HFFc6 (cell line): Measurements from ENCODE around the gene SH2D2A. TPM values are rescaled to one million over a fixed set of nuclear protein-coding genes. Genes with fewer than 3 reads are reported as not detected.

Experiments
- DNase-seq: peaks from one replicate; pipeline ENCODE4 v3.0.0-alpha.2; 2018
- H3K27ac Mint-ChIP-seq: 2 replicates; pipeline ENCODE4 v1.8.0; 2020; ENCODE audit warnings: mild to moderate bottlenecking, mixed read lengths
- H3K27me3 Mint-ChIP-seq: 2 replicates; pipeline ENCODE4 v1.8.0; 2021; ENCODE audit warnings: mild to moderate bottlenecking, moderate library complexity, mixed read lengths; ENCODE audit not compliant: insufficient read depth
- H3K36me3 Mint-ChIP-seq: 2 replicates; pipeline ENCODE4 v1.8.0; 2021; ENCODE audit warnings: low read depth, mixed read lengths
- H3K4me1 Mint-ChIP-seq: 2 replicates; pipeline ENCODE4 v1.8.0; 2020; ENCODE audit warnings: low read depth, mixed read lengths
- H3K4me3 Mint-ChIP-seq: 2 replicates; pipeline ENCODE4 v1.8.0; 2020; ENCODE audit warnings: mild to moderate bottlenecking, moderate library complexity, mixed read lengths
- H3K9me3 Mint-ChIP-seq: 2 replicates; pipeline ENCODE4 v1.8.0; 2020; ENCODE audit warnings: mild to moderate bottlenecking, mixed read lengths
- CTCF ChIP-seq: fragments of 200-600 bp; sonication (generic); IDR thresholded peaks from 2 replicates; pipeline ENCODE4 v1.5.0; 2021; ENCODE audit warnings: antibody characterized with exemption, mild to moderate bottlenecking
- total RNA-seq, 6 experiments: library from RNA; stranded (reverse); fragmentation: NEBNext Ultra II Directional; extraction: Animal tissue kit (Norgen Biotek cat#: 25700); gene quantifications; 2 replicates in 1 of 6; 3 replicates in 5 of 6; pipeline ENCODE4 v1.2.3, GENCODE V29; 2021

Gene SH2D2A
- total RNA-seq, 6 experiments from 2014 or later = 0.09 to 0.17 TPM; not detected in 4

GRCh38 chr1:156772222-156772621, 44.4 kb downstream of the SH2D2A start:
- peaks cover 70% of the 10 kb centered on the region for H3K4me1 Mint-ChIP-seq
- H3K27me3 Mint-ChIP-seq = peaks cover 4% of the 10 kb centered on the region; the same call in 1 of the 2 replicates
- H3K27ac Mint-ChIP-seq = no peak overlapping the region
- TF ChIP-seq CTCF = peak; percentile 48
- H3K36me3 Mint-ChIP-seq = peaks cover 32% of the 10 kb centered on the region
- DNase-seq = no peak
- H3K9me3 Mint-ChIP-seq = no peaks in the 10 kb centered on the region
- no peak overlapping the region for H3K4me3 Mint-ChIP-seq

- Mint-ChIP-seq H3K27ac (no peak overlapping the region), H3K27me3 (peaks cover 4% of the 10 kb centered on the region; the same call in 1 of the 2 replicates), H3K4me1 (peaks cover 61% of the 10 kb centered on the region), H3K36me3 (peaks cover 30% of the 10 kb centered on the region), H3K9me3 (no peaks in the 10 kb centered on the region), H3K4me3 (no peak overlapping the region)
- TF ChIP-seq CTCF = no peak
- no peak for DNase-seq
Measured at GRCh38 chr1:156768610-156769295, 47.9 kb downstream of the SH2D2A start.

- Mint-ChIP-seq H3K9me3 (no peaks in the 10 kb centered on the region), H3K27ac (no peak overlapping the region), H3K27me3 (peaks cover 4% of the 10 kb centered on the region; the same call in 1 of the 2 replicates), H3K36me3 (peaks cover 24% of the 10 kb centered on the region), H3K4me1 (peaks cover 54% of the 10 kb centered on the region), H3K4me3 (no peak overlapping the region)
- no peak for TF ChIP-seq CTCF
- DNase-seq = no peak
Measured at GRCh38 chr1:156767879-156768604, 48.6 kb downstream of the SH2D2A start.

- 0 out of 2 replicates have a peak, but pooled peaks cover 2% of the 10 kb centered on the region for H3K27me3 Mint-ChIP-seq
- H3K4me3 Mint-ChIP-seq = no peak within 1 kb of the TSS
- H3K36me3 Mint-ChIP-seq = peaks cover 21% of the 10 kb centered on the region
- no peak within 1 kb of the TSS for H3K27ac Mint-ChIP-seq
- no peak for TF ChIP-seq CTCF
- peak; percentile 100 for DNase-seq
- peaks cover 47% of the 10 kb centered on the region for H3K4me1 Mint-ChIP-seq
- H3K9me3 Mint-ChIP-seq = no peaks in the 10 kb centered on the region
Measured at GRCh38 chr1:156767101-156767878, 49.4 kb downstream of the SH2D2A start, which contains the start of gene PRCC. TSS of gene PRCC (plus strand) at chr1:156767535. CDS start at chr1:156767772, 237 bp downstream.

- Mint-ChIP-seq H3K4me1 (peaks cover 41% of the 10 kb centered on the region), H3K27ac (no peak overlapping the region), H3K4me3 (no peak overlapping the region), H3K36me3 (peaks cover 21% of the 10 kb centered on the region), H3K27me3 (0 out of 2 replicates have a peak, but pooled peaks cover 2% of the 10 kb centered on the region), H3K9me3 (no peaks in the 10 kb centered on the region)
- DNase-seq = no peak
- no peak for TF ChIP-seq CTCF
Measured at GRCh38 chr1:156766298-156767100, 50.1 kb downstream of the SH2D2A start.
